HepG2 (cell line): ENCODE data around the gene PHKG2. TPM values are rescaled to one million over a fixed set of nuclear protein-coding genes. Genes with fewer than 3 reads are reported as not detected.

ENCODE experiments used
- AGO2 ChIP-seq: fragments of 200-400 bp; formaldehyde crosslinking; optimal IDR thresholded peaks from 2 replicates; pipeline ENCODE3; 2017; ENCODE audit warnings: mild to moderate bottlenecking, low read depth, low read length, moderate library complexity
- CBX5 ChIP-seq: sonication (generic); formaldehyde crosslinking; IDR thresholded peaks from 2 replicates; pipeline ENCODE4 v1.4.0; 2020; ENCODE audit warnings: missing genetic modification reagents, borderline replicate concordance
- DNMT3B ChIP-seq: conservative IDR thresholded peaks from 2 replicates; pipeline ENCODE4 v1.6.1; 2016; ENCODE audit warnings: missing biosample characterization, control low read depth
- FOSL1 ChIP-seq: sonication (generic); formaldehyde crosslinking; IDR thresholded peaks from 2 replicates; pipeline ENCODE4 v1.9.0; 2021; ENCODE audit warnings: missing genetic modification reagents, borderline replicate concordance
- FOXO1 ChIP-seq: sonication (generic); formaldehyde crosslinking; IDR thresholded peaks from 2 replicates; pipeline ENCODE4 v1.4.0; 2020; ENCODE audit warnings: missing genetic modification reagents
- ISX ChIP-seq: sonication (generic); formaldehyde crosslinking; conservative IDR thresholded peaks from 2 replicates; pipeline ENCODE4 v1.5.0; 2020; ENCODE audit warnings: missing genetic modification reagents
- KDM6A ChIP-seq: IDR thresholded peaks from 2 replicates; pipeline ENCODE4 v1.6.1; 2016; ENCODE audit warnings: low read depth
- NCOR1 ChIP-seq: fragments of 200-600 bp; sonication (generic); IDR thresholded peaks from 2 replicates; pipeline ENCODE4 v1.7.0; 2017; ENCODE audit warnings: antibody characterized with exemption, low read length, borderline replicate concordance
- NR2F1 ChIP-seq, 2 experiments: fragments of 450-650 bp in 1 of 2; formaldehyde crosslinking in 1 of 2; IDR thresholded peaks; 2 replicates each; pipeline versions ENCODE4 v1.5.0 to v1.6.1; 2016 to 2020; ENCODE audit warnings: mild to moderate bottlenecking in 1 of 2, missing compliant biosample characterization in 1 of 2, missing genetic modification reagents in 1 of 2, moderate library complexity in 1 of 2
- ZNF225 ChIP-seq: sonication (generic); formaldehyde crosslinking; IDR thresholded peaks from 2 replicates; pipeline ENCODE4 v1.4.0; 2020; ENCODE audit warnings: mild to moderate bottlenecking, missing genetic modification reagents
- ZNF430 ChIP-seq: sonication (generic); formaldehyde crosslinking; IDR thresholded peaks from 2 replicates; pipeline ENCODE4 v1.9.0; 2021; ENCODE audit warnings: mild to moderate bottlenecking, missing genetic modification reagents
- ZNF564 ChIP-seq: sonication (generic); formaldehyde crosslinking; IDR thresholded peaks from 2 replicates; pipeline ENCODE4 v1.8.1; 2023; ENCODE audit warnings: mild to moderate bottlenecking, missing genetic modification reagents
- ZNF841 ChIP-seq: sonication (generic); formaldehyde crosslinking; IDR thresholded peaks from 2 replicates; pipeline ENCODE4 v1.8.1; 2023; ENCODE audit warnings: missing genetic modification reagents, borderline replicate concordance
- ZSCAN21 ChIP-seq: sonication (generic); formaldehyde crosslinking; IDR thresholded peaks from 2 replicates; pipeline ENCODE4 v1.8.0; 2022; ENCODE audit warnings: mild to moderate bottlenecking, missing genetic modification reagents, moderate library complexity, borderline replicate concordance
- polyA plus RNA-seq, 8 experiments: library from polyadenylated mRNA; depleted of rRNA in 3 of 8; stranded (reverse) in 7 of 8; unstranded in 1 of 8; fragments of >200 nt; fragmentation: Illumina TruSeq in 4 of 8; extraction: Trizol in 4 of 8; gene quantifications; 2 replicates each; pipeline versions ENCODE4 v1.2.1 to v1.2.3, GENCODE V29; 2011 to 2016; ENCODE audit warnings: low read depth in 4 of 8, missing spikeins in 1 of 8, mixed read lengths in 1 of 8; ENCODE audit not compliant: insufficient read depth in 1 of 8
- total RNA-seq, 5 experiments: library from RNA; depleted of rRNA; stranded (reverse); fragments of >200 nt; fragmentation: Illumina TruSeq; extraction: Trizol; gene quantifications; 2 replicates each; pipeline ENCODE4 v1.2.3, GENCODE V29; 2016; ENCODE audit warnings: low read depth in 1 of 5
- TF ChIP-seq, protein P1 (sequence below): sonication (generic); formaldehyde crosslinking; IDR thresholded peaks from 2 replicates; pipeline ENCODE4 v1.8.1; 2023; ENCODE audit warnings: missing genetic modification reagents, inconsistent platforms, borderline replicate concordance
- TF ChIP-seq, protein P2 (sequence below): fragments of 450-650 bp; IDR thresholded peaks from 2 replicates; pipeline ENCODE4 v1.6.1; 2016
- TF ChIP-seq, protein P3 (sequence below): sonication (generic); formaldehyde crosslinking; IDR thresholded peaks from 2 replicates; pipeline ENCODE4 v1.4.0; 2020; ENCODE audit warnings: missing genetic modification reagents, borderline replicate concordance
- TF ChIP-seq, protein P4 (sequence below): sonication (generic); formaldehyde crosslinking; IDR thresholded peaks from 2 replicates; pipeline ENCODE4 v1.8.0; 2022; ENCODE audit warnings: missing genetic modification reagents, mild to moderate bottlenecking, inconsistent platforms, borderline replicate concordance
- TF ChIP-seq, protein P5 (sequence below): sonication (generic); formaldehyde crosslinking; IDR thresholded peaks from 2 replicates; pipeline ENCODE4 v1.5.0; 2020; ENCODE audit warnings: missing genetic modification reagents
- TF ChIP-seq, protein P6 (sequence below): sonication (generic); formaldehyde crosslinking; IDR thresholded peaks from 2 replicates; pipeline ENCODE4 v1.4.0; 2020; ENCODE audit warnings: missing genetic modification reagents, low read depth, mild to moderate bottlenecking, borderline replicate concordance

PHKG2 gene
- total and polyA plus RNA-seq, 2 of the 13 experiments (the other 11 are each of a cell fraction or from before 2014, with no cell fraction given) = 37.4 to 42.1 TPM

DNA sequence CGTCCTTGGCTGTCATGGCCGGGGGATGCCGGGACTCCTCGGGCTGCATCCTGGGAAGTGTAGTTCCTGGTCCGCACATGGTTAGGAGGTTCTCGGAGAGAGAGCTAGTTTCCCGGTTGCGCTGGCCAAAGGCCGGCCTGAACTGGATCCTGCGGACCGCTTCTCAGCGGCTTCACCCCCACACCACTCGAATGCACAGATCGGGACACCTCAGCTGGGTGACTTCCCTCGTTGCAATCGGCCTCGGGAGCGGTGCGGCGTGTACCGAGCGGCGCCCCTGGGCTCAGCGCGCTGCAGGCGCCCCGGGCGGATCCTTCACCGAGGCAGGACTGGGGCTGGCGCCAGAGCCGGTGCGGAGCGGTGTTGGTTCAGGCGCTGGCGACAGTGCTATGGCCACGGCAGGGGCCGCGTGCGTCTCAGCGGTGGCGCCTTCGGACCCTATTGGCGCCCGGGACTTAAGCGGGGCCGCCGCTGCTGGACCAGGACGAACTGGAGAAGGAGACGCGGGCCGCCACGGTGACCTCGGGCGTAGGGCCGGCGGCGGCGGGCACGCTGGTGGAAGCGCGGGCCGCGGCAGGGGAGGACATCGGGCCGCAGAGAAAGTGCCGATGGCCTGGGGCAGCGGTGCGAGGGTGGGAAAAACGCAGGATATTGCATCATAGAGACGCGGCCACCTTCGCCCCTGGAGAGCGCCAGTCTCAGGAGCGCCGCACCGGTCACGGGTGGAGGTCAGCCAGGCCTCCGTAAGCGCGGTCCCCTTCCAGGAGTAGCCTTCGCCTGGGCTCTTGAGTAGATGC lies 27.4 kb downstream of the PHKG2 start (continued):
- TF ChIP-seq NR2F1 (CRISPR knock-in tag; IDR thresholded peaks at IDR 0.05) (peak in 1 of 2 experiments; percentile 56; a peak in 3 of 4 replicates), NCOR1 (no peak; the same call in 1 of the 2 replicates), ZNF564 (peak; percentile 57; the same call in 1 of the 2 replicates), ZSCAN21 (CRISPR knock-in tag) (peak; percentile 92), ZNF430 (CRISPR knock-in tag) (peak; percentile 90), FOXO1 (CRISPR knock-in tag) (peak; percentile 58), AGO2 (peak; percentile 100), DNMT3B (CRISPR knock-in tag) (no peak), CBX5 (CRISPR knock-in tag) (0 out of 2 replicates have a peak, but pooled peaks have one; percentile 22), KDM6A (CRISPR knock-in tag) (no peak), FOSL1 (CRISPR knock-in tag) (no peak), ISX (CRISPR knock-in tag) (peak; percentile 11; the same call in 1 of the 2 replicates), ZNF225 (CRISPR knock-in tag) (peak; percentile 62), ZNF841 (CRISPR knock-in tag) (peak; percentile 61)
- TF ChIP-seq, protein P1, sequence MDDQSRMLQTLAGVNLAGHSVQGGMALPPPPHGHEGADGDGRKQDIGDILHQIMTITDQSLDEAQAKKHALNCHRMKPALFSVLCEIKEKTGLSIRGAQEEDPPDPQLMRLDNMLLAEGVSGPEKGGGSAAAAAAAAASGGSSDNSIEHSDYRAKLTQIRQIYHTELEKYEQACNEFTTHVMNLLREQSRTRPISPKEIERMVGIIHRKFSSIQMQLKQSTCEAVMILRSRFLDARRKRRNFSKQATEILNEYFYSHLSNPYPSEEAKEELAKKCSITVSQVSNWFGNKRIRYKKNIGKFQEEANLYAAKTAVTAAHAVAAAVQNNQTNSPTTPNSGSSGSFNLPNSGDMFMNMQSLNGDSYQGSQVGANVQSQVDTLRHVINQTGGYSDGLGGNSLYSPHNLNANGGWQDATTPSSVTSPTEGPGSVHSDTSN (CRISPR knock-in tag) = no peak; the same call in 1 of the 2 replicates
- TF ChIP-seq, protein P2, sequence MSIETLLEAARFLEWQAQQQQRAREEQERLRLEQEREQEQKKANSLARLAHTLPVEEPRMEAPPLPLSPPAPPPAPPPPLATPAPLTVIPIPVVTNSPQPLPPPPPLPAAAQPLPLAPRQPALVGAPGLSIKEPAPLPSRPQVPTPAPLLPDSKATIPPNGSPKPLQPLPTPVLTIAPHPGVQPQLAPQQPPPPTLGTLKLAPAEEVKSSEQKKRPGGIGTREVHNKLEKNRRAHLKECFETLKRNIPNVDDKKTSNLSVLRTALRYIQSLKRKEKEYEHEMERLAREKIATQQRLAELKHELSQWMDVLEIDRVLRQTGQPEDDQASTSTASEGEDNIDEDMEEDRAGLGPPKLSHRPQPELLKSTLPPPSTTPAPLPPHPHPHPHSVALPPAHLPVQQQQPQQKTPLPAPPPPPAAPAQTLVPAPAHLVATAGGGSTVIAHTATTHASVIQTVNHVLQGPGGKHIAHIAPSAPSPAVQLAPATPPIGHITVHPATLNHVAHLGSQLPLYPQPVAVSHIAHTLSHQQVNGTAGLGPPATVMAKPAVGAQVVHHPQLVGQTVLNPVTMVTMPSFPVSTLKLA = peak; percentile 50
- TF ChIP-seq, protein P3, sequence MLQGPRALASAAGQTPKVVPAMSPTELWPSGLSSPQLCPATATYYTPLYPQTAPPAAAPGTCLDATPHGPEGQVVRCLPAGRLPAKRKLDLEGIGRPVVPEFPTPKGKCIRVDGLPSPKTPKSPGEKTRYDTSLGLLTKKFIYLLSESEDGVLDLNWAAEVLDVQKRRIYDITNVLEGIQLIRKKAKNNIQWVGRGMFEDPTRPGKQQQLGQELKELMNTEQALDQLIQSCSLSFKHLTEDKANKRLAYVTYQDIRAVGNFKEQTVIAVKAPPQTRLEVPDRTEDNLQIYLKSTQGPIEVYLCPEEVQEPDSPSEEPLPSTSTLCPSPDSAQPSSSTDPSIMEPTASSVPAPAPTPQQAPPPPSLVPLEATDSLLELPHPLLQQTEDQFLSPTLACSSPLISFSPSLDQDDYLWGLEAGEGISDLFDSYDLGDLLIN (CRISPR knock-in tag) = peak; percentile 81
- TF ChIP-seq, protein P4, sequence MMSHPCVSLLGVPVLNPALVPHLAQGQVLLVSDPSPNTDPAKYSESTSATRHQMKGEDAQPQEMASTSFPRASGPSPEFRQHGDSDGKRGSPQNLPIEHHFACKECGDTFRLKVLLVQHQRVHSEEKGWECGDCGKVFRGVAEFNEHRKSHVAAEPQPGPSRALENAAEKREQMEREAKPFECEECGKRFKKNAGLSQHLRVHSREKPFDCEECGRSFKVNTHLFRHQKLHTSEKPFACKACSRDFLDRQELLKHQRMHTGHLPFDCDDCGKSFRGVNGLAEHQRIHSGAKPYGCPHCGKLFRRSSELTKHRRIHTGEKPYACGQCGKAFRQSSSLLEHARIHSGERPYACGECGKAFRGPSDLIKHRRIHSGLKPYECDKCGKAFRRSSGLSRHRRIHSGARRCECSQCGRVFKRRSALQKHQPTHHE (CRISPR knock-in tag) = peak; percentile 84; the same call in 1 of the 2 replicates
- TF ChIP-seq, protein P5, sequence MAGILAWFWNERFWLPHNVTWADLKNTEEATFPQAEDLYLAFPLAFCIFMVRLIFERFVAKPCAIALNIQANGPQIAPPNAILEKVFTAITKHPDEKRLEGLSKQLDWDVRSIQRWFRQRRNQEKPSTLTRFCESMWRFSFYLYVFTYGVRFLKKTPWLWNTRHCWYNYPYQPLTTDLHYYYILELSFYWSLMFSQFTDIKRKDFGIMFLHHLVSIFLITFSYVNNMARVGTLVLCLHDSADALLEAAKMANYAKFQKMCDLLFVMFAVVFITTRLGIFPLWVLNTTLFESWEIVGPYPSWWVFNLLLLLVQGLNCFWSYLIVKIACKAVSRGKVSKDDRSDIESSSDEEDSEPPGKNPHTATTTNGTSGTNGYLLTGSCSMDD (CRISPR knock-in tag) = no peak; the same call in 1 of the 2 replicates
- TF ChIP-seq, protein P6, sequence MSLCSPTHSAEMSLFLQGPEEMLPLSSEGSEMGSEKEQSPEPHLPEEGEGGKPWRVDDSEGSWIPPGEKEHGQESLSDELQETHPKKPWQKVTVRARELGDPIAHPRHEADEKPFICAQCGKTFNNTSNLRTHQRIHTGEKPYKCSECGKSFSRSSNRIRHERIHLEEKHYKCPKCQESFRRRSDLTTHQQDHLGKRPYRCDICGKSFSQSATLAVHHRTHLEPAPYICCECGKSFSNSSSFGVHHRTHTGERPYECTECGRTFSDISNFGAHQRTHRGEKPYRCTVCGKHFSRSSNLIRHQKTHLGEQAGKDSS (CRISPR knock-in tag) = no peak
